Spleen (tissue), 11 donors: ENCODE measurements around the gene MRPL4. TPM values are rescaled to one million over a fixed set of nuclear protein-coding genes. Genes with fewer than 3 reads are reported as not detected.

Experiments
- DNase-seq: peaks from one replicate; pipeline ENCODE4 v3.0.0-alpha.2; 2020
- H3K27ac ChIP-seq, 8 donors: fragments of 200-600 bp; sonication (generic) in 7 of 8; 1 replicate in 4 of 8; 2 replicates in 4 of 8; pipeline versions ENCODE4 v1.5.0 to v1.8.0; 2016 to 2021; ENCODE audit warnings: inconsistent platforms in 4 of 8, mild to moderate bottlenecking in 4 of 8, moderate library complexity in 1 of 8
- H3K27me3 ChIP-seq, 7 donors: fragments of 200-600 bp; sonication (generic) in 6 of 7; replicated peaks in 1 of 7; 1 replicate in 4 of 7; 2 replicates in 3 of 7; pipeline versions ENCODE4 v1.5.0 to v1.8.0; 2016 to 2021; ENCODE audit warnings: inconsistent platforms in 3 of 7, mild to moderate bottlenecking in 1 of 7
- H3K36me3 ChIP-seq, 6 donors: fragments of 200-600 bp; sonication (generic) in 5 of 6; 1 replicate in 4 of 6; 2 replicates in 2 of 6; pipeline versions ENCODE4 v1.5.0 to v1.8.0; 2016 to 2021; ENCODE audit warnings: inconsistent platforms in 2 of 6
- H3K4me1 ChIP-seq, 6 donors: fragments of 200-600 bp; sonication (generic) in 5 of 6; 1 replicate in 3 of 6; 2 replicates in 3 of 6; pipeline versions ENCODE4 v1.5.0 to v1.8.0; 2016 to 2021; ENCODE audit warnings: inconsistent platforms in 3 of 6
- H3K4me3 ChIP-seq, 8 donors: fragments of 200-600 bp; sonication (generic) in 7 of 8; 1 replicate in 4 of 8; 2 replicates in 4 of 8; pipeline versions ENCODE4 v1.5.0 to v1.8.0; 2016 to 2021; ENCODE audit warnings: inconsistent platforms in 4 of 8, mild to moderate bottlenecking in 4 of 8, moderate library complexity in 2 of 8
- H3K9me3 ChIP-seq, 8 donors: fragments of 200-600 bp; sonication (generic) in 7 of 8; 1 replicate in 4 of 8; 2 replicates in 4 of 8; pipeline versions ENCODE4 v1.5.0 to v1.8.0; 2016 to 2021; ENCODE audit warnings: inconsistent platforms in 4 of 8
- POLR2A ChIP-seq, 3 donors: fragments of 450-650 bp; IDR thresholded peaks; one replicate each; pipeline ENCODE4 v1.5.1; 2017; ENCODE audit warnings: antibody characterized with exemption in 3 of 3, mild to moderate bottlenecking in 1 of 3
- POLR2AphosphoS5 ChIP-seq, 3 donors: sonication (generic); formaldehyde crosslinking; IDR thresholded peaks; one replicate each; pipeline ENCODE4 v1.5.1; 2017; ENCODE audit warnings: antibody characterized with exemption in 3 of 3
- WGBS, 5 donors: extraction: QIAGEN DNeasy Blood & Tissue Kit in 3 of 5; methylation state at CpG; one replicate each; pipeline versions ENCODE4 v1.1.5 to v1.1.7; 2013 to 2018; 5-methylcytosine and 5-hydroxymethylcytosine counted together
- intact Hi-C: fragments of 100-400 bp; cut with DNase I; formaldehyde crosslinking; loops from one replicate; pipeline ENCODE4 v1.15.0; 2023; ENCODE audit warnings: low total_unique reads
- polyA plus RNA-seq, 3 donors: library from polyadenylated mRNA; stranded (reverse); fragments of 200-250 nt; gene quantifications; one replicate each; pipeline ENCODE4 v1.2.1, GENCODE V29; 2013
- total RNA-seq, 7 donors: library from RNA; depleted of rRNA in 3 of 7; stranded (reverse); fragments of >200 nt in 3 of 7; fragmentation: NEBNext Ultra II Directional in 4 of 7; extraction: Animal tissue kit (Norgen Biotek cat#: 25700) in 4 of 7; gene quantifications; one replicate each; pipeline versions ENCODE4 v1.1.0 to v1.2.1, GENCODE V29; 2016 to 2021
- TF ChIP-seq, protein P1 (sequence below), 11 experiments: fragments of 200-600 bp in 7 of 11; fragments of 450-650 bp in 4 of 11; sonication (generic) in 4 of 11; IDR thresholded peaks in 8 of 11; conservative IDR thresholded peaks in 3 of 11; 1 replicate in 7 of 11; 2 replicates in 4 of 11; pipeline versions ENCODE4 v1.4.0 to v1.8.0; 2016 to 2021; ENCODE audit warnings: antibody characterized with exemption in 11 of 11, inconsistent platforms in 4 of 11, mild to moderate bottlenecking in 1 of 11
- donor health status: healthy with polysubstance abuse.
- donor health status: DM: no; HTN: no; CAD: no; lungs with moderate emphysema.
- donor health status: DM: no; HTN: no; CAD: no.
- donor health status: Bipolar disorder and iron deficiency.
- donor health status: healthy.
- donor health status: DM: no; HTN: no; CAD: no.
- donor health status: DM: yes; HTN: yes; CAD: no.

MRPL4 gene
- total and polyA plus RNA-seq, 10 donors = 31.5 to 60.5 (median 39.0) TPM

GRCh38 chr19:10258080-10258710 is 6.2 kb downstream of the MRPL4 start:
- H3K9me3 ChIP-seq = no peaks in the 10 kb centered on the region
- DNase-seq = no peak

GRCh38 chr19:10259162-10259905 is 7.3 kb downstream of the MRPL4 start:
- peaks cover 0 to 57% (median 51%) of the 10 kb centered on the region in 6 donors for H3K36me3 ChIP-seq
- H3K9me3 ChIP-seq = no peaks in the 10 kb centered on the region
- TF ChIP-seq, protein P1, sequence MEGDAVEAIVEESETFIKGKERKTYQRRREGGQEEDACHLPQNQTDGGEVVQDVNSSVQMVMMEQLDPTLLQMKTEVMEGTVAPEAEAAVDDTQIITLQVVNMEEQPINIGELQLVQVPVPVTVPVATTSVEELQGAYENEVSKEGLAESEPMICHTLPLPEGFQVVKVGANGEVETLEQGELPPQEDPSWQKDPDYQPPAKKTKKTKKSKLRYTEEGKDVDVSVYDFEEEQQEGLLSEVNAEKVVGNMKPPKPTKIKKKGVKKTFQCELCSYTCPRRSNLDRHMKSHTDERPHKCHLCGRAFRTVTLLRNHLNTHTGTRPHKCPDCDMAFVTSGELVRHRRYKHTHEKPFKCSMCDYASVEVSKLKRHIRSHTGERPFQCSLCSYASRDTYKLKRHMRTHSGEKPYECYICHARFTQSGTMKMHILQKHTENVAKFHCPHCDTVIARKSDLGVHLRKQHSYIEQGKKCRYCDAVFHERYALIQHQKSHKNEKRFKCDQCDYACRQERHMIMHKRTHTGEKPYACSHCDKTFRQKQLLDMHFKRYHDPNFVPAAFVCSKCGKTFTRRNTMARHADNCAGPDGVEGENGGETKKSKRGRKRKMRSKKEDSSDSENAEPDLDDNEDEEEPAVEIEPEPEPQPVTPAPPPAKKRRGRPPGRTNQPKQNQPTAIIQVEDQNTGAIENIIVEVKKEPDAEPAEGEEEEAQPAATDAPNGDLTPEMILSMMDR (IDR thresholded peaks at IDR 0.05 in 8 of 11, conservative IDR thresholded peaks at IDR 0.05 in 3 of 11) = peak in 9 of 11 experiments; percentile 71 to 94 (median 81)
- TF ChIP-seq POLR2A (IDR thresholded peaks at IDR 0.05) (no peak), POLR2AphosphoS5 (IDR thresholded peaks at IDR 0.05) (peak; percentile 25 to 70 (median 50))
- H3K27ac ChIP-seq = no peak overlapping the region
- WGBS, 5 donors = 55 to 67% (median 64%) methylated on average over 24 to 32 of the region's 32 CpGs
- no peak overlapping the region for H3K4me3 ChIP-seq
- H3K4me1 ChIP-seq = peaks cover 0 to 24% (median 9%) of the 10 kb centered on the region in 6 donors
- H3K27me3 ChIP-seq = no peaks in the 10 kb centered on the region
- DNase-seq = peak; percentile 90
- intact Hi-C loops = loop anchor here (10.0 kb wide), 1 partner anchor 145 kb away; the partner anchor contains the start of genes EIF3G and P2RY11

More at GRCh38 chr19:10258080-10258710, 6.2 kb downstream of the MRPL4 start:
- TF ChIP-seq, protein P1 (IDR thresholded peaks at IDR 0.05 in 8 of 11, conservative IDR thresholded peaks at IDR 0.05 in 3 of 11) = no peak
- TF ChIP-seq POLR2A (IDR thresholded peaks at IDR 0.05) (no peak), POLR2AphosphoS5 (IDR thresholded peaks at IDR 0.05) (no peak)
- Histone ChIP-seq H3K4me1 (peaks cover 0 to 36% (median 13%) of the 10 kb centered on the region in 6 donors), H3K27me3 (no peaks in the 10 kb centered on the region), H3K36me3 (peaks cover 0 to 67% (median 58%) of the 10 kb centered on the region in 6 donors), H3K4me3 (no peak overlapping the region), H3K27ac (no peak overlapping the region)
- WGBS, 5 donors = 94 to 97% (median 95%) methylated on average over 12 to 18 of the region's 18 CpGs
- intact Hi-C loops = loop anchor here (10.0 kb wide), 1 partner anchor 143 kb away; the partner anchor contains the start of genes EIF3G and P2RY11

- no peak overlapping the region for H3K4me3 ChIP-seq
- H3K27me3 ChIP-seq = no peaks in the 10 kb centered on the region
- no peak for DNase-seq
- H3K27ac ChIP-seq = no peak overlapping the region
- no peaks in the 10 kb centered on the region for H3K9me3 ChIP-seq
- H3K4me1 ChIP-seq = peaks cover 0 to 26% (median 9%) of the 10 kb centered on the region in 6 donors
- 61 to 74% (median 70%) methylated on average over 8 of the region's 8 CpGs for WGBS, 5 donors
- intact Hi-C loops = no loop called here
- TF ChIP-seq, protein P1 (IDR thresholded peaks at IDR 0.05 in 8 of 11, conservative IDR thresholded peaks at IDR 0.05 in 3 of 11) = no peak
- H3K36me3 ChIP-seq = peaks cover 0 to 49% (median 42%) of the 10 kb centered on the region in 6 donors
These were observed 8.1 kb downstream of the MRPL4 start for GRCh38 chr19:10260141-10260584.

GRCh38 chr19:10262771-10263170 is 10.8 kb downstream of the MRPL4 start:
- Histone ChIP-seq H3K27ac (no peak overlapping the region), H3K4me3 (no peak overlapping the region), H3K36me3 (peaks cover 0 to 23% (median 20%) of the 10 kb centered on the region in 6 donors), H3K4me1 (peaks cover 0 to 37% (median 17%) of the 10 kb centered on the region in 6 donors), H3K27me3 (no peaks in the 10 kb centered on the region), H3K9me3 (no peaks in the 10 kb centered on the region)
- no peak for DNase-seq
- intact Hi-C loops = no loop called here
- WGBS, 5 donors = 79 to 93% (median 89%) methylated on average over 7 of the region's 7 CpGs
- TF ChIP-seq POLR2A (IDR thresholded peaks at IDR 0.05) (no peak), POLR2AphosphoS5 (IDR thresholded peaks at IDR 0.05) (no peak)
- TF ChIP-seq, protein P1 (IDR thresholded peaks at IDR 0.05 in 8 of 11, conservative IDR thresholded peaks at IDR 0.05 in 3 of 11) = no peak
